Activated naive CD8-positive, alpha-beta T cell treated with anti-CD3 and anti-CD28 coated beads, Interleukin-2, amount 50 U/mL, for 24 hours (primary cell): ENCODE data around the gene GRID1.

Experiments used
- ATAC-seq: fragments of 150-1000 bp; cut with Tn5 transposase; one replicate; pipeline ENCODE4 v1.10.0; 2021
- DNase-seq: peaks from one replicate; pipeline ENCODE4 v3.0.0; 2021
- H3K27ac Mint-ChIP-seq: one replicate; pipeline ENCODE4 v1.8.0; 2021; ENCODE audit warnings: mild to moderate bottlenecking, mixed read lengths
- H3K27me3 Mint-ChIP-seq: one replicate; pipeline ENCODE4 v1.8.0; 2021; ENCODE audit warnings: mixed read lengths
- H3K36me3 Mint-ChIP-seq: one replicate; pipeline ENCODE4 v1.8.0; 2021; ENCODE audit warnings: low read depth, mixed read lengths
- H3K4me1 Mint-ChIP-seq: one replicate; pipeline ENCODE4 v1.8.0; 2021; ENCODE audit warnings: mixed read lengths
- H3K4me3 Mint-ChIP-seq: one replicate; pipeline ENCODE4 v1.8.0; 2021; ENCODE audit warnings: mild to moderate bottlenecking, moderate library complexity, mixed read lengths
- H3K9me3 Mint-ChIP-seq: one replicate; pipeline ENCODE4 v1.8.0; 2021; ENCODE audit warnings: mixed read lengths

GRID1 gene

DNA sequence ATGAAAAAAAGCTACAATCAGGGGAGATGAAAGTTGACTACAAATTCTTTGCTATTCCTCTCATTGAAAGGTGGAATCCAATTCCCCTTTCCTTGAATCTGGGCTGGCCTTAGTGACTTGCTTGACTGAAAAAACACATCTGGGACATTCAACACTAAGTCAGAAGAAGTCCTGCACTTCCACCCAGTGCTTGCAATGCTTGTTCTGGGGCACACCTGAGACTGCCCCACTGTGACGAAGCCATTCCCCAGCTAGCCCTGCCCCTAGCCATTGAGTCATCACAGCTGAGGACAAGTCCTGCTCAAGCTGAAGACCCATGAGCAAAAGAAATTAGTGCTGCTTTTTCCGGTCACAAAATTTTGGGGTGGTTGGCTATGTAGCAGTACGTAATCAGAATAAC lies 19.2 kb upstream of the GRID1 start:
- Mint-ChIP-seq H3K36me3 (no peaks in the 10 kb centered on the region), H3K27ac (no peak overlapping the region), H3K4me3 (no peak overlapping the region), H3K9me3 (no peaks in the 10 kb centered on the region), H3K4me1 (peaks cover 7% of the 10 kb centered on the region), H3K27me3 (peaks cover 32% of the 10 kb centered on the region)
- ATAC-seq, result no peak
- no peak for DNase-seq

DNA sequence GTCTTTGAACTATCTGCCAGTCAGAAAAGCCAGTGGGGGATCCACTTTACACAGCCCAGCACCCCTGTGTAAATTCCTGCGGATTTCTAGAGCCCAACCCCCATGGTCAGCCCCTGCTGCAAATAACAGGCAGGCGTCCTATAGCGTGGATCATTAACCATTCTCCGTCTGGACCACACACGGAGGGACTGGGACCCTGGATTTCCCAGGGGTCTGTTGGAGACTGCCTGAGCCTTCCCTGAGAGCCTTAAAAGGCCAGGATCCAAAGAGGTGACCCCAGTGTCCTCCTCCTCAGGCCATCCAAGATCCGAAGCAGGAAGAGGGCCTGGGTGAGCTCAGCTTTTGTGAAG lies 11.2 kb upstream of the GRID1 start:
- Mint-ChIP-seq H3K4me3 (no peak overlapping the region), H3K27me3 (peaks cover 35% of the 10 kb centered on the region), H3K36me3 (no peaks in the 10 kb centered on the region), H3K4me1 (no peaks in the 10 kb centered on the region), H3K27ac (no peak overlapping the region), H3K9me3 (no peaks in the 10 kb centered on the region)
- ATAC-seq (no peak), DNase-seq (no peak)

DNA sequence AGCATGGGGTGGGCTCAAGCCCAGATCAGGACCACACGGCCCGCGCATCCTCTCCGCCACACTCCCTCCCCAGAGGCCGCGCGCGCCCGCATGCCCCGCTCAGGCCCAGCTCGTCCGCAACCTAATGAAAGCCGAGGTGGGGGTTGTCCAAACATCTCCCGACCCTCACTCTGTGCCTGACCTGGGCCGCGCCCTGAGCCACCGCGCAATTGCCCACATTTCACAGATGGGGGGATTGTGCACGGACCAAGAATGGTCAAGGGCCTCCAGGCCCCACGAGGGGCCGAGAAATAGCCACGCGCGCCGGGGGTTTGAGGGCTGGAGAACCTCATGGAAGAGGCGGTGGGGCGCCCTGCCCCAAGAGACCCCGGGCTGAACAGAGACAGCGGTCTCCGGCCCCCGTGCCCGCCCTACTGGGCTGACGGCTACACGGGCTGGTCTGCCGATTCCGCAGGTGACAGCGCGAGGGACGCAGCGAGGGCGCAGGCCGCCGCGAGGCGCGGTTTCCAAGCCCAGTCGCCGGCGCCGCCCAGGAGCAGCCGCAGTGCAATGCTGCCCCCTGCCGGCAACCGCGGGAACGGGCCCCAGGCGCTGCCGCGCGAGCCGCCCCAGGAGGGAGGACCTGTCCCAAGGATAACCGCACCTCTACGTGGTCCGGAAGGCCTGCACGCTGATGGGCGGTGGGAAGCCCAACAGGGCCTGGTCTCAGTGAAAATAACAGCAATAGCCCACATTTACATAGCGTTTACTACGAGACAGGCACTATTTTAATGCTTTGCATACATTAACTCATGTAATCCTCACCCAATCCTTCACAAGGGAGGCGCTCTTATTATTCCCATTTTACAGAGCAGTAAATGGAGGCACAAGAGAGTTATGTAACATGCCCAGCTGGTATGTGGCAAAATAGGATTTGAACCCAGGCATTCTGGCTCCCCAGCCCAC lies 10.5 kb upstream of the GRID1 start:
- DNase-seq (peak; percentile 90), ATAC-seq (peak; percentile 90)
- Mint-ChIP-seq H3K4me1 (no peaks in the 10 kb centered on the region), H3K36me3 (no peaks in the 10 kb centered on the region), H3K27me3 (peaks cover 37% of the 10 kb centered on the region), H3K27ac (no peak overlapping the region), H3K9me3 (no peaks in the 10 kb centered on the region), H3K4me3 (no peak overlapping the region)

DNA sequence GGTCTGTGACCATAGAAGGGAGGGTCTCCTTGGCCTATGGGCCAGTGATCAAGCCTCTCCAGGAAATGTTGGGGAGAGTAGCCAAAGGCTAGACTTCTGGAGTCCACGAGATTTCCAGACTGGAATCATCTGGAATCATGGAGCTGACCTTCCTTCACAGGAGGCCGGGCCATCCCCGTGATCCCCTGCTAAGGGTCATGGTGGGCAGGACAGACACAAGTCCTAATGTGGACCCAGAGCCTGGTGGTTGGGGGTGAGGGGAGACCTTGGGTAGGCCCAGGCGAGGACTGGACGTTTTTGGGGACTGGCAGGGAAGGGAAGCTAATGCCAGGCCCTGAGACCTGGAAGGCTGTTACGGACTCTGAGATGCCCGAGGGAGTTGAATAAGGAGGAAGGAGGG lies 9.8 kb upstream of the GRID1 start:
- H3K27ac Mint-ChIP-seq, result no peak overlapping the region
- no peaks in the 10 kb centered on the region for H3K36me3 Mint-ChIP-seq
- DNase-seq (no peak), ATAC-seq (no peak)
- no peak overlapping the region for H3K4me3 Mint-ChIP-seq
- peaks cover 35% of the 10 kb centered on the region for H3K27me3 Mint-ChIP-seq
- no peaks in the 10 kb centered on the region for H3K4me1 Mint-ChIP-seq
- H3K9me3 Mint-ChIP-seq, result no peaks in the 10 kb centered on the region

DNA sequence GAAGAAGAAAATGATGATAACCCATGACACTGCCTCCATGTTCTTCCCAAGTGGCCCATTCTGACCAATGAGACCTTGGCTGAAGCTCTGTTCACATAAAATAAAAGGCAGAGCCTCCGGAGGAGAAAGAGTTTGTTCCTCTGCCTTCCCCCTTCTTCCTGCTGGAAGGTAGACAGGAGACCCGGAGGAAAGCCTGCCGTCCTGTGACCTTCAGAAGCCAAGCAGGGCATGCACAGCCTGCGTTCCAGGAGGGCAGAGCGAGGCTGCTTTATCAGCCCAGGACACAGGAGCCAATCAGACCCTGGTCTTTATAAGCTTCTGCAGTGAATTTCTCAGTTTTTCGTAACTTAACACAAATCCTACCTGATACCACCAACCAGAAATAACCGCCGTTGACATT lies 8.6 kb upstream of the GRID1 start:
- no peaks in the 10 kb centered on the region for H3K9me3 Mint-ChIP-seq
- no peak overlapping the region for H3K27ac Mint-ChIP-seq
- peaks cover 45% of the 10 kb centered on the region for H3K27me3 Mint-ChIP-seq
- DNase-seq (no peak), ATAC-seq (no peak)
- no peak overlapping the region for H3K4me3 Mint-ChIP-seq
- H3K36me3 Mint-ChIP-seq, result no peaks in the 10 kb centered on the region
- no peaks in the 10 kb centered on the region for H3K4me1 Mint-ChIP-seq

DNA sequence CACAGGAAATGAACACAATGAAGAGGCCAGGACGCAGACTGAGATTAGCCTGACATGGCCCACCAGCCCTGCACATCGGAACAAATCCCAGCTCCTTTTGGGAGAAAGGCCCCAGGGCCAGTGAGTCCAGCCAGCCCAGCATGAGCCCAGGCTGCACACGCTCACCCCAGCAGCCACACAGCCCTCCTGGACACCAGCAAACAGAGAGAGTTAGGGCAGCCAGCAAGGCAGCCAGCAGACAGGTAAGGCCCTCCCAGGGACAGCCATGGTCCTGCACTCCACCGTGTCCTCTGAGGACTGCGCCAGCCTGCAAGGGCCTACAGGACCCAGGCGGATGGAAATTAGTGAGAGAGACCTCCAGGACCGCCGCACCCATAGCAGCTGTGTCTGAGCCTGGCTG lies 8.1 kb upstream of the GRID1 start:
- Mint-ChIP-seq H3K27ac (no peak overlapping the region), H3K36me3 (no peaks in the 10 kb centered on the region), H3K4me3 (no peak overlapping the region), H3K27me3 (peaks cover 44% of the 10 kb centered on the region), H3K4me1 (no peaks in the 10 kb centered on the region), H3K9me3 (no peaks in the 10 kb centered on the region)
- ATAC-seq (no peak), DNase-seq (no peak)

DNA sequence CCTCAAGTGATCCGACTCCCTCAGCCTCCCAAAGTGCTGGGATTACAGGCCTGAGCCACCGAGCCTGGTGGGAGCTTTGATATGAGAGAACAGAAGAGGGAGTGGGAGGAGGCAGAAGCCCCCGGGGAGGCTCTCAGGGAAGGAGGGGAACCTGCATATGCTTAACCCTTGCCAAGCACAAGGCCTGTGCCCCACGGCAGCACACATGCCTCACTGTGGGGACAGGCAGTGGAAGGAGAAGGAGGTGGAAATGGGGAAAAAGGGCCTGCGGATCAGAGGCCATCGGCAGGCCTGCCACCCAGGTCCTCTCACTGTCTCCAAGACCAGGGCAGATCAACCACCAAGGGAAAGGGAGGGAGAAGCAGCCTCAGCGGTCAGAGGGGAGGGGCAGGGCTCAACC lies 7.2 kb upstream of the GRID1 start:
- Mint-ChIP-seq H3K9me3 (no peaks in the 10 kb centered on the region), H3K4me1 (no peaks in the 10 kb centered on the region), H3K36me3 (no peaks in the 10 kb centered on the region), H3K4me3 (no peak overlapping the region), H3K27me3 (peaks cover 51% of the 10 kb centered on the region), H3K27ac (no peak overlapping the region)
- DNase-seq (no peak), ATAC-seq (no peak)

DNA sequence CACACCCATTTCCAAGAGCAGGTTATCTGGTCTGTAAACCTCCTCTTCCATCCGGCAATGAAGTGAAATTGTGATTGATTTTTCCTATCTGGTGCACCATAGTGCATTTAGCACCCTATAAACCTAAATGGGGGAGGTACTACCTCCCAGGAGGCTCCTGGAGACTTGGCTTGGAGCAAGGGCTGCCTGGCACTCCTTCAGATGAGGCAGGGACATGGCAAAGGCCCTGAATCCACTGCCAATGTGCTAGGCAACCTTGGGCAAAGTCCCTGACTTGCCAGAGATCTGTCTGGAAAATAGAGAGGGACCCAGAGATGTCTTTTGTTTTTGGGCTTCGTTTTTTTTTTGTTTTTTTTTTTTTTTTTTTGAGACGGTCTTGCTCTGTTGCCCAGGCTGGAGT lies 6.7 kb upstream of the GRID1 start:
- no peaks in the 10 kb centered on the region for H3K4me1 Mint-ChIP-seq
- peaks cover 51% of the 10 kb centered on the region for H3K27me3 Mint-ChIP-seq
- ATAC-seq (no peak), DNase-seq (no peak)
- H3K9me3 Mint-ChIP-seq, result no peaks in the 10 kb centered on the region
- no peak overlapping the region for H3K4me3 Mint-ChIP-seq
- H3K36me3 Mint-ChIP-seq, result no peaks in the 10 kb centered on the region
- no peak overlapping the region for H3K27ac Mint-ChIP-seq

DNA sequence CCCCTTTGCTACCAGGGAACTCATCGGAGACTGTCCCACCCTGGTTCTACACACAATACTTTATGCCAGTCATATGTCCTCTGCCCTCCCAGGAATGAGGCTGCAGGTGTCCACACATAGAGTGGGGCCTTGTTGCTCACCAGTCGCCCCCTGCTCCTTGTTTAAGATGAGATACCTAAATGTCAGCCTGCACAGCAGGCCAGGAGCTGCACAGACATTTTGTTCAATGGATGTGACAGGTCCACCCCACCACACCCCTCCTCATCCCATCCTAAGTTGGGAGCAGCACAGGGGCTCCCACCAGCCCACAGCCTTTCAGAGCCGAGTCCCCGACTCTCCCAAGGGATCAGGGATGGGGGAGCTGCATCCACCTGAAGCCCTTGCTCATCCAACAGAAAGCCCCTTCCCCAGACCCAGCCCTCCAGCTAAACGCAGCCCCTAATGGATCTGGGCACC lies 6.2 kb upstream of the GRID1 start:
- Mint-ChIP-seq H3K27me3 (peaks cover 53% of the 10 kb centered on the region), H3K4me1 (no peaks in the 10 kb centered on the region), H3K9me3 (no peaks in the 10 kb centered on the region), H3K36me3 (no peaks in the 10 kb centered on the region), H3K4me3 (no peak overlapping the region), H3K27ac (no peak overlapping the region)
- DNase-seq (no peak), ATAC-seq (no peak)

DNA sequence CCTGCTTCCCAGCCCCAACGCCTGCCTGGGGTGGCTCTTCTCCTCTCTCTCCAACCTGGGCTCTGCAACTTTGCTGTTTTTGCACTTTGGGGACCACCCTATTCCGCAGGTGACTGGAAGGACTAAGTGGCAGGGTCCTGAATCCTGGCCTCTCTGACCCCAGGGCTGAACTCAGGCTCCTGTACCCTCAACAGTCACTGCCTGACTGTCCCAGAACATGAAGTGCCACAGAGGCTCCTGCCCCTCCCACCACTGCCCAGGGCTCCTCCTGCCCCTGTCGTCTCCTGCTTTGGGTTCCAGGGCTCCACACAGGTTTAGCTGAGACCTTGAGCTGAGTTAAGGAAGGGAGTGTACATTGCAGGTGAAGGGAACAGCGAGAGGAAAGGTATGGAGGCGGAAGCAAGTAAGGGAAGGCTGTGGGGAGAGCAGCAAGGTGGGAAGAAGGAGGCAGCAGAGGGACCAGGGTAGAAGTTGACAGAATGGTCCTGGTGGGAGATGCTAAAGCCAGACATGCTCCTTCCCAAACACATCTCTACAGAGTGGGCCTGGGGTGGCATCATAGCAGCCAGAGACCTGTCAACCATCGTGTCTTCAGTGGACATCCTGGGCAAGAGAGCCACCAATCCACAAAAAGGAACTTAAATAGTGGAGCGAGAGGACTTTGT lies 5.7 kb upstream of the GRID1 start:
- no peak for ATAC-seq
- Mint-ChIP-seq H3K27ac (no peak overlapping the region), H3K27me3 (peaks cover 52% of the 10 kb centered on the region), H3K9me3 (no peaks in the 10 kb centered on the region), H3K36me3 (no peaks in the 10 kb centered on the region), H3K4me3 (no peak overlapping the region), H3K4me1 (no peaks in the 10 kb centered on the region)
- DNase-seq, result no peak

DNA sequence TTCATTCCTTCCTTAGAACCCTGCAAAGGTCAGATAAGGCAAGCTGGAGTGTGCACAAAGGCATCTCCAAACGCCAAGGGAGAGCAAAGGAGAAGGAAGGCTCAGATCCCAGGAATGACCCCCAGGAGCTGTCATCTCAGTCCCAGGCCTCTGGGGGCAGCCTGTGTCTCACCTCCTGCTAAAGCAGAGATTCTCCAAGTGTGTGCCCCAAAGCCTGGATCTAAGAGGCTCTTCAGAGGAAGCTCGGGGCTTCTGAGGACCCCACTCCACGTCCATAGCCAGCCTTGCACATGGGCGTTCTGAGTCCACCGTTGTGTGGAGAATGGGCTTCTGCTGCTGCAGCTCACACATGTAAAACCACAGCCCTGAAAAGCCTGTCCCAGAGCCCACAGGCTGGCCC lies 5.1 kb upstream of the GRID1 start:
- Mint-ChIP-seq H3K4me1 (no peaks in the 10 kb centered on the region), H3K36me3 (no peaks in the 10 kb centered on the region), H3K27ac (no peak overlapping the region), H3K27me3 (peaks cover 52% of the 10 kb centered on the region), H3K9me3 (no peaks in the 10 kb centered on the region), H3K4me3 (no peak overlapping the region)
- ATAC-seq (no peak), DNase-seq (no peak)

DNA sequence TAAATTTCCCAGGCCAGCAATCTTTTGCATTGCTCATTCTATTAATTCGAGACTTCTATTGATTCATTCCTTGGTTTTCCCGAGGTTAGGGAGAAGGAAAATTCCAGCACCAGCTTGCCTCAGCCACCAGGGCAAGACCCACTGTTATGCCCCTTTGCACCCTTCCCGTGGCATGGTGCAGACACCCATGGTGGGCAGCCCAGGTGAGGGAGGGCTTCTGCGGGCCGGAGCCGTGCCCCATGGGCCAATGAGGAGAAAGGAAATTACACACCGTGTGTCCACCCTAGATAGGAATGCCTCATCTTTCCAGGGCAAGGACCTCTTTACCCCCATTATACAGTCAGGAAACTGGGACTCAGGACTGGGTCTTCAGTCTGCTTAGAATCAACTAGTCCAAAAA lies 4.5 kb upstream of the GRID1 start:
- Mint-ChIP-seq H3K4me1 (no peaks in the 10 kb centered on the region), H3K36me3 (no peaks in the 10 kb centered on the region), H3K27me3 (peaks cover 49% of the 10 kb centered on the region), H3K4me3 (no peak overlapping the region), H3K27ac (no peak overlapping the region), H3K9me3 (no peaks in the 10 kb centered on the region)
- DNase-seq (no peak), ATAC-seq (no peak)

DNA sequence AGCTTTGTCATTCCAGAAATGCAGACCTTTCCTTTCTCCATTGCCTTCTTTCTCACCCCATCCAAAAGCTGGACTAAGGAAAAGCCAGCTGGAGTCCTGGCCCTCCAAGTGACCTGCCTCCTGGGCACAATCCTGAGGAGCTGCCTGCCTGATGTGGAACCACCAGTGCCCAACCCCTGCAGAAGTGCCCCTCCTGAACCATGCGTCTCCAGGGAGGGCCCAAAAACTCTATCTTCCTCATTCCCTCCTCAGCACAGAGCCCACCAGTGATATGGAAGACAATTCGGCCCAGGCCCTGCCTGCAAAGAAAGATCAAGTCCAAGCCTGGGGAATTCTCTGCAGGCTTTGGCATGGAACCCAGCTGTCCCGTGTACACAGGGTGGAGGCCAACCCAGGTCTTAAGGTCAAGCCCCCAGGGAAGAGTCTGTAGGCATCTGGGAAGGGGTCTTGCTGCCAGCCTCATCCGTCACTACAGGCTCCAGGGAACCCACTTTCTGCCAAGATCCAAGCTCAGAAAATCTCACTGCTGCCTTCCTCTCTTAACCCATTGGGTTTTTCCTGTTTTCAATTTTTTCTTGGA lies 3.5 kb upstream of the GRID1 start:
- Mint-ChIP-seq H3K36me3 (no peaks in the 10 kb centered on the region), H3K27ac (no peak overlapping the region), H3K27me3 (peaks cover 57% of the 10 kb centered on the region)

DNA sequence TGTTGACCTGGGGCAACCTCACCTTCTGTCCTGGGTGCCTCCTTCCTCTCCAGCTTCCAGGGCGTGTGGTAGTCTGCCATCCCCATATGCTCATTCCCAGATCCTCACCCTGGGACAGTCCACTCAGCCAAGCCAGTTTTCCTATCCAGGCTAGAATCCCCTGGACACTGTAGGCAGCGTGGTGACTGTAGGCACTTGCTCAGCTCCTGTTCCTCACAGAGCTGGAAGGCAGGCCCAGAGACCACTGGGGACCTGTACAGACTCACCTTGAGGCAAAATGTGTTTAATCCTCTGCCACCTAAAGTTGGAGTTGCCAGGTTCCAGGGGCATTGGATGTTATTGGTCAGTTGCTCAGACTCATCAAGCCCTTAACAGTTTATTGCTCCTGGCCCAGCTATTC lies 2.4 kb upstream of the GRID1 start:
- no peak overlapping the region for H3K27ac Mint-ChIP-seq
- peaks cover 63% of the 10 kb centered on the region for H3K27me3 Mint-ChIP-seq
- H3K36me3 Mint-ChIP-seq, result no peaks in the 10 kb centered on the region
- DNase-seq, result no peak
- H3K4me3 Mint-ChIP-seq, result no peak overlapping the region
- peaks cover 10% of the 10 kb centered on the region for H3K4me1 Mint-ChIP-seq
- no peak for ATAC-seq
- H3K9me3 Mint-ChIP-seq, result no peaks in the 10 kb centered on the region

More for the DNA sequence above, 3.5 kb upstream of the GRID1 start:
- Mint-ChIP-seq H3K9me3 (no peaks in the 10 kb centered on the region), H3K4me1 (peaks cover 6% of the 10 kb centered on the region), H3K4me3 (no peak overlapping the region)
- ATAC-seq (no peak), DNase-seq (no peak)

DNA sequence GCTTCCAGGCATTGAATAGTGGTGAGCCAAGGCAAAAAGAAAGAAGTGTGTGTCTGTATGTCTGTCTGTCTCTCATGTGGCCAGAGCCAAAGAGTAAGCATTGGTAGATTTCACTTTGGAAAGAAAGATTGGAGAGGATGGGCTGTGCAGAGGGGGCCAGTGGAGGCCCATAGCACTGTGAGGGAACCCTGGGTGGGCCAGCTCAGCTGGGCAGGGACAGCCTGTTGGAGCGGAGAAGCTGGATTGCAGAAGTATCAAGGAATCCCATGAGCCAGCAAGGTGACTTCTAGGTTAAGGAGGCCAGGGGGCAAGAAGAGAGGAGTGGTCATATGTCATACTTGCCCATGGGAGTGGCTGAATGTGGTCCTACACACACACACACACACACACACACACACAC lies 1.5 kb upstream of the GRID1 start:
- H3K4me3 Mint-ChIP-seq, result no peak overlapping the region

More for the DNA sequence above, 1.5 kb upstream of the GRID1 start:
- DNase-seq (no peak), ATAC-seq (no peak)
- no peak overlapping the region for H3K27ac Mint-ChIP-seq
- no peaks in the 10 kb centered on the region for H3K36me3 Mint-ChIP-seq
- H3K9me3 Mint-ChIP-seq, result no peaks in the 10 kb centered on the region
- H3K27me3 Mint-ChIP-seq, result peaks cover 61% of the 10 kb centered on the region
- H3K4me1 Mint-ChIP-seq, result peaks cover 10% of the 10 kb centered on the region
